Esophagus squamous epithelium (tissue), 4 donors: ENCODE data around the gene CLSTN2.

ENCODE experiments used
- CTCF ChIP-seq, 6 experiments: fragments of 450-650 bp in 4 of 6; fragments of 200-600 bp in 2 of 6; sonication (generic) in 2 of 6; IDR thresholded peaks; one replicate each; pipeline ENCODE4 v1.5.1; 2016 to 2019; ENCODE audit warnings: antibody characterized with exemption in 6 of 6, mild to moderate bottlenecking in 4 of 6, moderate library complexity in 4 of 6
- POLR2A ChIP-seq, 4 donors: fragments of 450-650 bp; IDR thresholded peaks; one replicate each; pipeline ENCODE4 v1.6.1; 2017; ENCODE audit warnings: antibody characterized with exemption in 4 of 4, mild to moderate bottlenecking in 4 of 4, moderate library complexity in 3 of 4

GRCh38 chr3:139969386-139969785 lies 34.4 kb downstream of the CLSTN2 start:
- TF ChIP-seq POLR2A (IDR thresholded peaks at IDR 0.05) (no peak), CTCF (IDR thresholded peaks at IDR 0.05) (no peak)
